OCI-LY7 (cell line): Measurements from ENCODE around the gene NDUFB2. TPM values are rescaled to one million over a fixed set of nuclear protein-coding genes. Genes with fewer than 3 reads are reported as not detected.

Experiments used
- BruUV-seq: library from RNA; stranded (reverse); fragments of 400-500 nt; replicated peaks from 2 replicates; lab custom pipeline; 2021; lab: Mats Ljungman, UMichigan
- CTCF ChIA-PET: fragments of 300-600 bp; sonication (Branson Sonifier 250); formaldehyde crosslinking; loops from one replicate; lab custom pipeline; 2022; ENCODE audit warnings: antibody characterized with exemption; ENCODE audit not compliant: unreplicated experiment; lab: Charles Lee
- POLR2A ChIA-PET: fragments of 300-600 bp; sonication (Branson Sonifier 250); formaldehyde crosslinking; loops from one replicate; lab custom pipeline; 2022; ENCODE audit warnings: antibody characterized with exemption; lab: Charles Lee
- DNase-seq: peaks from one replicate; pipeline ENCODE4 v3.0.0-alpha.2; 2015; ENCODE audit warnings: low spot score
- H2AFZ ChIP-seq: fragments of 200-600 bp; sonication (generic), shearing (Covaris generic); 2 replicates; pipeline ENCODE4 v1.6.1; 2014; ENCODE audit warnings: mild to moderate bottlenecking, antibody characterized with exemption, low read length, moderate library complexity
- H3K27ac ChIP-seq: fragments of 200-600 bp; sonication (generic); 2 replicates; pipeline ENCODE4 v1.5.1; 2014; ENCODE audit warnings: mixed run types, low read depth, mild to moderate bottlenecking, moderate library complexity, low read length, inconsistent platforms; ENCODE audit not compliant: poor library complexity, severe bottlenecking
- H3K36me3 ChIP-seq: fragments of 200-600 bp; sonication (generic); 2 replicates; pipeline ENCODE4 v1.6.1; 2014; ENCODE audit warnings: mild to moderate bottlenecking, antibody characterized with exemption, low read length, moderate library complexity, mixed read lengths; ENCODE audit not compliant: insufficient read depth
- H3K4me1 ChIP-seq: fragments of 200-600 bp; sonication (generic); 2 replicates; pipeline ENCODE4 v1.5.1; 2014; ENCODE audit warnings: mild to moderate bottlenecking, low read length; ENCODE audit not compliant: insufficient read depth, poor library complexity, severe bottlenecking
- H3K4me2 ChIP-seq: fragments of 200-600 bp; sonication (generic); 2 replicates; pipeline ENCODE4 v1.6.1; 2014; ENCODE audit warnings: mild to moderate bottlenecking, low read length
- H3K4me3 ChIP-seq: fragments of 200-600 bp; sonication (generic); 2 replicates; pipeline ENCODE4 v1.5.1; 2014; ENCODE audit warnings: mild to moderate bottlenecking, low read depth, low read length; ENCODE audit not compliant: poor library complexity, severe bottlenecking
- H3K79me2 ChIP-seq: fragments of 200-600 bp; sonication (generic); 2 replicates; pipeline ENCODE4 v1.6.1; 2016; ENCODE audit warnings: low read depth, mild to moderate bottlenecking, low read length, moderate library complexity, mixed read lengths; ENCODE audit not compliant: insufficient read depth
- H3K9me2 ChIP-seq: fragments of 200-600 bp; sonication (generic); 2 replicates; pipeline ENCODE4 v1.6.1; 2016; ENCODE audit warnings: mild to moderate bottlenecking, low read length, mixed read lengths; ENCODE audit not compliant: insufficient read depth
- H3K9me3 ChIP-seq: fragments of 200-600 bp; sonication (generic); 2 replicates; pipeline ENCODE4 v1.6.1; 2014; ENCODE audit warnings: mild to moderate bottlenecking, mixed run types, low read length, mixed read lengths
- H4K20me1 ChIP-seq: fragments of 200-600 bp; sonication (generic); 2 replicates; pipeline ENCODE4 v1.6.1; 2014; ENCODE audit warnings: mild to moderate bottlenecking, antibody characterized with exemption, low read length, moderate library complexity, mixed read lengths; ENCODE audit not compliant: insufficient read depth
- EZH2phosphoT487 ChIP-seq: fragments of 200-600 bp; sonication (generic); IDR thresholded peaks from 2 replicates; pipeline ENCODE4 v1.6.1; 2018; ENCODE audit warnings: low read depth, borderline replicate concordance, mild to moderate bottlenecking, mixed run types, antibody characterized with exemption, low read length, moderate library complexity, mixed read lengths
- intact Hi-C: fragments of 100-400 bp; cut with micrococcal nuclease; formaldehyde crosslinking; loops from one replicate; pipeline ENCODE4 v1.10.0; 2022; ENCODE audit not compliant: unreplicated experiment
- total RNA-seq, 2 experiments: library from RNA; depleted of rRNA in 1 of 2; stranded (reverse); fragments of >200 nt in 1 of 2; shearing (Covaris generic) in 1 of 2; gene quantifications; 2 replicates each; pipeline ENCODE4 v1.2.3, GENCODE V29; 2014 to 2022
- TF ChIP-seq, protein P1 (sequence below): fragments of 200-600 bp; sonication (generic); conservative IDR thresholded peaks from 2 replicates; pipeline ENCODE4 v1.5.1; 2014; ENCODE audit warnings: mild to moderate bottlenecking, antibody characterized with exemption, low read length, moderate library complexity, mixed read lengths

Gene NDUFB2
- total RNA-seq, 2 experiments from 2014 or later, result 114 to 139 TPM

DNA sequence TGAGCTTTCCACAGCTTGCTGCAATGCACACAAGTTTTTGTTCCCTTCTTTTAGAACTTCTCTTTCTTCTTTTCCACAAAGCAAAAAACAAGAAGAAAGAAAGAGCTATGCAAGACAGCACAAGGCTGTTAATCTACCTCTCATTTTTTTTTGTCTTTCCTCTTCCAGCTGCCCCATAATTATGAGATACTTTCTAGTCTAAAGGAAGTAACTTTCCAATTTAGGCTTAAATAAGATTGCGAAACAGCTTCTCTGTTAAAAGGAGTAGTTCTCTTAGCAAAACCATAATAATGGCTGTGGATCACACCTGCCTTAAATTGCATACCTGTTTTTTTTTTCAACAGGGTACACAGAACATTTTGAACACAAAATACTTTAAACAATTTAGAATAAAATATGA is 56.0 kb downstream of the NDUFB2 start:
- CTCF ChIA-PET, result no interaction called here
- intact Hi-C loops, result no loop called here
- no peak overlapping the region for H3K4me2 ChIP-seq
- H3K4me1 ChIP-seq, result no peaks in the 10 kb centered on the region
- no peak overlapping the region for H3K4me3 ChIP-seq
- H4K20me1 ChIP-seq, result no peaks in the 10 kb centered on the region
- H3K36me3 ChIP-seq, result peaks cover 21% of the 10 kb centered on the region
- TF ChIP-seq, protein P1, sequence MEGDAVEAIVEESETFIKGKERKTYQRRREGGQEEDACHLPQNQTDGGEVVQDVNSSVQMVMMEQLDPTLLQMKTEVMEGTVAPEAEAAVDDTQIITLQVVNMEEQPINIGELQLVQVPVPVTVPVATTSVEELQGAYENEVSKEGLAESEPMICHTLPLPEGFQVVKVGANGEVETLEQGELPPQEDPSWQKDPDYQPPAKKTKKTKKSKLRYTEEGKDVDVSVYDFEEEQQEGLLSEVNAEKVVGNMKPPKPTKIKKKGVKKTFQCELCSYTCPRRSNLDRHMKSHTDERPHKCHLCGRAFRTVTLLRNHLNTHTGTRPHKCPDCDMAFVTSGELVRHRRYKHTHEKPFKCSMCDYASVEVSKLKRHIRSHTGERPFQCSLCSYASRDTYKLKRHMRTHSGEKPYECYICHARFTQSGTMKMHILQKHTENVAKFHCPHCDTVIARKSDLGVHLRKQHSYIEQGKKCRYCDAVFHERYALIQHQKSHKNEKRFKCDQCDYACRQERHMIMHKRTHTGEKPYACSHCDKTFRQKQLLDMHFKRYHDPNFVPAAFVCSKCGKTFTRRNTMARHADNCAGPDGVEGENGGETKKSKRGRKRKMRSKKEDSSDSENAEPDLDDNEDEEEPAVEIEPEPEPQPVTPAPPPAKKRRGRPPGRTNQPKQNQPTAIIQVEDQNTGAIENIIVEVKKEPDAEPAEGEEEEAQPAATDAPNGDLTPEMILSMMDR, result no peak
- no peak for TF ChIP-seq EZH2phosphoT487
- no peaks in the 10 kb centered on the region; the same call in 1 of the 2 replicates for H3K9me2 ChIP-seq
- no TSS peak for BruUV-seq
- no peaks in the 10 kb centered on the region for H3K79me2 ChIP-seq
- no peak overlapping the region for H3K27ac ChIP-seq
- POLR2A ChIA-PET, result no interaction called here
- H3K9me3 ChIP-seq, result no peaks in the 10 kb centered on the region
- DNase-seq, result no peak
- H2AFZ ChIP-seq, result no peak overlapping the region

DNA sequence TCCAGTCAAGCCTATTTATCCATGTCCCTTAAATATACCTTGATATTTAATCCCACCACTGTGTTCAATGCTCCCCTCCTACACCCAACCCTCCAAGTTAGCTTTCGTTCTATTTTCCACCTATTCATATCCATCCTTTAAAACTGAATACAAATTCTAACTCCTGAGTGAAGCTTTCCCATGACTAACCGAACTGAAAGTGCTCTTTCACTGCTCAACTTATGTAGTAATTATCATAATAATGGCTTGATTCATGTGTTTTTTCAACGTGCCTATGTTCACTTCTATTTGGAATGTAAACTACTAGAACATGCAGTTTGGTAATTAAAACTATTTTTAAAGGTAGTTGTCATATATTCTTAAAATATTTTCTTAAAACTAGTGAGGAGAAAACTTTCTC is 58.0 kb downstream of the NDUFB2 start:
- ChIA-PET POLR2A (no interaction called here), CTCF (no interaction called here)
- intact Hi-C loops, result no loop called here

More for the DNA sequence above, 58.0 kb downstream of the NDUFB2 start:
- no peak overlapping the region for H2AFZ ChIP-seq
- peaks cover 15% of the 10 kb centered on the region for H3K36me3 ChIP-seq
- H3K9me2 ChIP-seq, result no peaks in the 10 kb centered on the region; the same call in 1 of the 2 replicates
- H3K4me1 ChIP-seq, result no peaks in the 10 kb centered on the region
- TF ChIP-seq EZH2phosphoT487, result no peak
- TF ChIP-seq, protein P1, result no peak
- no TSS peak for BruUV-seq
- no peak overlapping the region for H3K4me3 ChIP-seq
- H3K79me2 ChIP-seq, result no peaks in the 10 kb centered on the region
- H3K4me2 ChIP-seq, result no peak overlapping the region
- DNase-seq, result no peak
- no peaks in the 10 kb centered on the region for H3K9me3 ChIP-seq
- H3K27ac ChIP-seq, result no peak overlapping the region
- no peaks in the 10 kb centered on the region for H4K20me1 ChIP-seq

Other genes starting within 250 kb of the NDUFB2 start
- 26.4 and 47.5 TPM in 2 replicates for gene MKRN1, start 217.2 kb upstream of the NDUFB2 start, total RNA-seq (2014; rRNA removed; shearing (Covaris generic))
- 48.0 and 54.9 TPM in 2 replicates for gene MKRN1, start 217.2 kb upstream of the NDUFB2 start, total RNA-seq (2022)
- gene DENND2A, start 55.9 kb upstream of the NDUFB2 start, total RNA-seq (2014; rRNA removed; shearing (Covaris generic)), result 0.35 and 0.59 TPM in 2 replicates
- gene DENND2A, start 55.9 kb upstream of the NDUFB2 start, total RNA-seq (2022), result 0.13 TPM in 1 of 2 replicates, not detected in the other
- 56.9 and 60.2 TPM in 2 replicates for gene ADCK2, start 23.8 kb upstream of the NDUFB2 start, total RNA-seq (2014; rRNA removed; shearing (Covaris generic))
- 41.1 and 45.8 TPM in 2 replicates for gene ADCK2, start 23.8 kb upstream of the NDUFB2 start, total RNA-seq (2022)
- gene BRAF, start 228.2 kb downstream of the NDUFB2 start, total RNA-seq (2014; rRNA removed; shearing (Covaris generic)), result 14.9 and 17.1 TPM in 2 replicates
- 41.6 and 51.8 TPM in 2 replicates for gene BRAF, start 228.2 kb downstream of the NDUFB2 start, total RNA-seq (2022)